ENCODE data around the gene BNC2. TPM values are rescaled to one million over a fixed set of nuclear protein-coding genes. Genes with fewer than 3 reads are reported as not detected.

The BNC2 gene
- total and polyA plus RNA-seq, 2 of the 13 experiments (the other 11 are each of a cell fraction or from before 2014, with no cell fraction given), result not detected

DNA sequence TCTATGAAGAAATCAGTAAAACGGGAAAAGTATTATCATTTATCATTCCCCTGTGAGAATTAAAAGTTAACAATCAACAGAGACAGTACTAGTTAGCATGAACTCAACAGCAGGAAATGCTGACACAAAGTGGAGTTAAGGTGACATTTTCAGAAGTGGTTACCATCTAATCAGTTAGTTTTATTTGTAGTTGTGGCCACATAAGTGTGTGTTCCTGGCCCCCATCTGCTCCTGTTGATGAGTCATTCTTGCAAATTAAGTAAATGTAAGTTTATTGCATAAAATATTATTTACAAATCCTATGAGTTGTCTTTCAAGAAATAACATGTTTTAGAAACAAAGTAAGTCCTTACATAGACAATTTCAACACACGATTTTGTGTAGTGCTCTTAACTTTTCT, 8.9 kb upstream of the BNC2 start:
- Histone ChIP-seq H2AFZ (ENCODE audit: low read length) (no peak overlapping the region), H3K9ac (ENCODE audit: insufficient read depth, low read depth, low read length) (no peak overlapping the region), H4K20me1 (ENCODE audit: insufficient read depth, low read length) (no peaks in the 10 kb centered on the region), H3K27me3 (ENCODE audit: control insufficient read depth in 1 of 2, insufficient read depth in 2 of 2, low read length in 2 of 2) (no peaks in the 10 kb centered on the region), H3K4me3 (replicated peaks in 1 of 3; ENCODE audit: insufficient read depth in 1 of 3, low read depth in 2 of 3, low read length in 3 of 3) (no peak overlapping the region), H3K4me2 (ENCODE audit: low read depth, low read length) (no peak overlapping the region), H3K36me3 (replicated peaks in 1 of 2; ENCODE audit: control insufficient read depth in 1 of 2, insufficient read depth in 2 of 2, low read length in 2 of 2) (no peaks in the 10 kb centered on the region), H3K79me2 (ENCODE audit: insufficient read depth, low read length) (no peaks in the 10 kb centered on the region), H3K4me1 (ENCODE audit: insufficient read depth, low read length) (no peaks in the 10 kb centered on the region), H3K9me3 (ENCODE audit: low read length) (no peaks in the 10 kb centered on the region), H3K27ac (ENCODE audit: extremely low read length, insufficient read depth, low read length) (no peak overlapping the region)
- no TSS peak for BruUV-seq (replicated peaks)
- TF ChIP-seq, protein P1, sequence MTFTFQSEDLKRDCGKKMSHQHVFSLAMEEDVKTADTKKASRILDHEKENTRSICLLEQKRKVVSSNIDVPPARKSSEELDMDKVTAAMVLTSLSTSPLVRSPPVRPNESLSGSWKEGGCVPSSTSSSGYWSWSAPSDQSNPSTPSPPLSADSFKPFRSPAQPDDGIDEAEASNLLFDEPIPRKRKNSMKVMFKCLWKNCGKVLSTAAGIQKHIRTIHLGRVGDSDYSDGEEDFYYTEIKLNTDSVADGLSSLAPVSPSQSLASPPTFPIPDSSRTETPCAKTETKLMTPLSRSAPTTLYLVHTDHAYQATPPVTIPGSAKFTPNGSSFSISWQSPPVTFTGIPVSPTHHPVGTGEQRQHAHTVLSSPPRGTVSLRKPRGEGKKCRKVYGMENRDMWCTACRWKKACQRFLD (CRISPR knock-in tag; IDR thresholded peaks at IDR 0.05; ENCODE audit: borderline replicate concordance), result no peak
- TF ChIP-seq, protein P2, sequence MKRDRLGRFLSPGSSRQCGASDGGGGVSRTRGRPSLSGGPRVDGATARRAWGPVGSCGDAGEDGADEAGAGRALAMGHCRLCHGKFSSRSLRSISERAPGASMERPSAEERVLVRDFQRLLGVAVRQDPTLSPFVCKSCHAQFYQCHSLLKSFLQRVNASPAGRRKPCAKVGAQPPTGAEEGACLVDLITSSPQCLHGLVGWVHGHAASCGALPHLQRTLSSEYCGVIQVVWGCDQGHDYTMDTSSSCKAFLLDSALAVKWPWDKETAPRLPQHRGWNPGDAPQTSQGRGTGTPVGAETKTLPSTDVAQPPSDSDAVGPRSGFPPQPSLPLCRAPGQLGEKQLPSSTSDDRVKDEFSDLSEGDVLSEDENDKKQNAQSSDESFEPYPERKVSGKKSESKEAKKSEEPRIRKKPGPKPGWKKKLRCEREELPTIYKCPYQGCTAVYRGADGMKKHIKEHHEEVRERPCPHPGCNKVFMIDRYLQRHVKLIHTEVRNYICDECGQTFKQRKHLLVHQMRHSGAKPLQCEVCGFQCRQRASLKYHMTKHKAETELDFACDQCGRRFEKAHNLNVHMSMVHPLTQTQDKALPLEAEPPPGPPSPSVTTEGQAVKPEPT (CRISPR knock-in tag; IDR thresholded peaks at IDR 0.05; ENCODE audit: low read depth), result no peak
- TF ChIP-seq ZNF547 (CRISPR knock-in tag; IDR thresholded peaks at IDR 0.05), result no peak
- TF ChIP-seq ZNF510 (CRISPR knock-in tag; IDR thresholded peaks at IDR 0.05; ENCODE audit: low read depth), result no peak
- TF ChIP-seq, protein P3, sequence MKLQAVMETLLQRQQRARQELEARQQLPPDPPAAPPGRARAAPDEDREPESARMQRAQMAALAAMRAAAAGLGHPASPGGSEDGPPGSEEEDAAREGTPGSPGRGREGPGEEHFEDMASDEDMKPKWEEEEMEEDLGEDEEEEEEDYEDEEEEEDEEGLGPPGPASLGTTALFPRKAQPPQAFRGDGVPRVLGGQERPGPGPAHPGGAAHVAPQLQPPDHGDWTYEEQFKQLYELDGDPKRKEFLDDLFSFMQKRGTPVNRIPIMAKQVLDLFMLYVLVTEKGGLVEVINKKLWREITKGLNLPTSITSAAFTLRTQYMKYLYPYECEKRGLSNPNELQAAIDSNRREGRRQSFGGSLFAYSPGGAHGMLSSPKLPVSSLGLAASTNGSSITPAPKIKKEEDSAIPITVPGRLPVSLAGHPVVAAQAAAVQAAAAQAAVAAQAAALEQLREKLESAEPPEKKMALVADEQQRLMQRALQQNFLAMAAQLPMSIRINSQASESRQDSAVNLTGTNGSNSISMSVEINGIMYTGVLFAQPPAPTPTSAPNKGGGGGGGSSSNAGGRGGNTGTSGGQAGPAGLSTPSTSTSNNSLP (IDR thresholded peaks at IDR 0.05; ENCODE audit: low read depth, low read length), result no peak
- TF ChIP-seq ZNF558 (CRISPR knock-in tag; IDR thresholded peaks at IDR 0.05; ENCODE audit: borderline replicate concordance), result no peak
- TF ChIP-seq ZNF143 (CRISPR knock-in tag; IDR thresholded peaks at IDR 0.05), result no peak
- TF ChIP-seq, protein P4, sequence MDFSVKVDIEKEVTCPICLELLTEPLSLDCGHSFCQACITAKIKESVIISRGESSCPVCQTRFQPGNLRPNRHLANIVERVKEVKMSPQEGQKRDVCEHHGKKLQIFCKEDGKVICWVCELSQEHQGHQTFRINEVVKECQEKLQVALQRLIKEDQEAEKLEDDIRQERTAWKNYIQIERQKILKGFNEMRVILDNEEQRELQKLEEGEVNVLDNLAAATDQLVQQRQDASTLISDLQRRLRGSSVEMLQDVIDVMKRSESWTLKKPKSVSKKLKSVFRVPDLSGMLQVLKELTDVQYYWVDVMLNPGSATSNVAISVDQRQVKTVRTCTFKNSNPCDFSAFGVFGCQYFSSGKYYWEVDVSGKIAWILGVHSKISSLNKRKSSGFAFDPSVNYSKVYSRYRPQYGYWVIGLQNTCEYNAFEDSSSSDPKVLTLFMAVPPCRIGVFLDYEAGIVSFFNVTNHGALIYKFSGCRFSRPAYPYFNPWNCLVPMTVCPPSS (IDR thresholded peaks at IDR 0.05), result no peak
- TF ChIP-seq ZNF33A (CRISPR knock-in tag; IDR thresholded peaks at IDR 0.05; ENCODE audit: borderline replicate concordance), result no peak
- no peak for TF ChIP-seq ZSCAN9 (CRISPR knock-in tag; IDR thresholded peaks at IDR 0.05; ENCODE audit: borderline replicate concordance)
- TF ChIP-seq POLR2AphosphoS5 (IDR thresholded peaks at IDR 0.05; ENCODE audit: low read depth, low read length), result no peak
- no peak for TF ChIP-seq CCAR2 (optimal IDR thresholded peaks at IDR 0.05; ENCODE audit: low read depth, low read length)
- TF ChIP-seq, protein P5, sequence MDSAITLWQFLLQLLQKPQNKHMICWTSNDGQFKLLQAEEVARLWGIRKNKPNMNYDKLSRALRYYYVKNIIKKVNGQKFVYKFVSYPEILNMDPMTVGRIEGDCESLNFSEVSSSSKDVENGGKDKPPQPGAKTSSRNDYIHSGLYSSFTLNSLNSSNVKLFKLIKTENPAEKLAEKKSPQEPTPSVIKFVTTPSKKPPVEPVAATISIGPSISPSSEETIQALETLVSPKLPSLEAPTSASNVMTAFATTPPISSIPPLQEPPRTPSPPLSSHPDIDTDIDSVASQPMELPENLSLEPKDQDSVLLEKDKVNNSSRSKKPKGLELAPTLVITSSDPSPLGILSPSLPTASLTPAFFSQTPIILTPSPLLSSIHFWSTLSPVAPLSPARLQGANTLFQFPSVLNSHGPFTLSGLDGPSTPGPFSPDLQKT (CRISPR knock-in tag; IDR thresholded peaks at IDR 0.05; ENCODE audit: borderline replicate concordance), result no peak
- WGBS (ENCODE audit: low lambda C conversion rate), result 1% methylated on average over 2 of the region's 2 CpGs
- ATAC-seq, result no peak
- intact Hi-C loops (cut with micrococcal nuclease; ENCODE audit: unreplicated experiment) (no loop called here), in situ Hi-C loops (cut with HindIII; ENCODE audit: extremely low pct_ligation_motif_present, low pct_unique_long_range_greater_than_20kb) (no loop called here)
- DNase-seq (ENCODE audit: low spot score), result no peak
- ChIA-PET CTCF (ENCODE audit: low intra/inter-chr PET ratio, low total read pairs) (no interaction called here), POLR2A (no interaction called here)
- FAIRE-seq, result no peak
